Caco-2 (cell line): ENCODE data around the gene GNL3. TPM values are rescaled to one million over a fixed set of nuclear protein-coding genes. Genes with fewer than 3 reads are reported as not detected.

Source experiments
- BruUV-seq: library from RNA; stranded (reverse); fragments of 400-500 nt; replicated peaks from 2 replicates; lab custom pipeline; 2021; lab: Mats Ljungman, UMichigan
- CTCF ChIA-PET: fragments of 300-600 bp; sonication (Branson Sonifier 250); formaldehyde crosslinking; loops from one replicate; lab custom pipeline; 2022; ENCODE audit warnings: antibody characterized with exemption; lab: Charles Lee
- POLR2A ChIA-PET: fragments of 300-600 bp; sonication (Branson Sonifier 250); formaldehyde crosslinking; loops from one replicate; lab custom pipeline; 2022; ENCODE audit warnings: antibody characterized with exemption; lab: Charles Lee
- DNase-seq, 2 experiments: peaks; one replicate each; pipeline versions ENCODE4 v3.0.0 to v3.0.0-alpha.2; 2020 to 2022
- H3K27me3 ChIP-seq: replicated peaks from 2 replicates; pipeline ENCODE4 v1.6.0; 2011; ENCODE audit warnings: low read length; ENCODE audit not compliant: control insufficient read depth, insufficient read depth
- H3K36me3 ChIP-seq: 2 replicates; pipeline ENCODE4 v1.5.1; 2011; ENCODE audit warnings: low read length; ENCODE audit not compliant: control insufficient read depth, insufficient read depth
- H3K4me1 ChIP-seq: fragments of 250-450 bp; sonication (Bioruptor Pico); 2 replicates; pipeline ENCODE4 v1.5.1; 2020; ENCODE audit warnings: mild to moderate bottlenecking
- H3K4me3 ChIP-seq: 2 replicates; pipeline ENCODE4 v1.5.1; 2011; ENCODE audit warnings: low read depth, mild to moderate bottlenecking, control low read depth, low read length
- H3K9me3 ChIP-seq: fragments of 250-450 bp; sonication (Bioruptor Pico); 2 replicates; pipeline ENCODE4 v1.5.1; 2020; ENCODE audit warnings: mild to moderate bottlenecking, moderate library complexity
- H3K27ac Mint-ChIP-seq: one replicate; pipeline ENCODE4 v1.8.0; 2022; ENCODE audit warnings: mixed read lengths; ENCODE audit not compliant: unreplicated experiment
- H3K27me3 Mint-ChIP-seq: one replicate; pipeline ENCODE4 v1.8.0; 2022; ENCODE audit warnings: mixed read lengths; ENCODE audit not compliant: insufficient read depth, unreplicated experiment
- H3K36me3 Mint-ChIP-seq: one replicate; pipeline ENCODE4 v1.8.0; 2022; ENCODE audit warnings: mild to moderate bottlenecking, mixed read lengths; ENCODE audit not compliant: insufficient read depth, unreplicated experiment
- H3K4me1 Mint-ChIP-seq: one replicate; pipeline ENCODE4 v1.8.0; 2022; ENCODE audit warnings: low read depth, mixed read lengths; ENCODE audit not compliant: unreplicated experiment
- H3K4me3 Mint-ChIP-seq: one replicate; pipeline ENCODE4 v1.8.0; 2022; ENCODE audit warnings: mild to moderate bottlenecking, moderate library complexity, mixed read lengths; ENCODE audit not compliant: unreplicated experiment
- H3K9me3 Mint-ChIP-seq: one replicate; pipeline ENCODE4 v1.8.0; 2022; ENCODE audit warnings: mixed read lengths; ENCODE audit not compliant: unreplicated experiment
- intact Hi-C: fragments of 100-400 bp; cut with micrococcal nuclease; formaldehyde crosslinking; loops from one replicate; pipeline ENCODE4 v1.10.0; 2022; ENCODE audit not compliant: unreplicated experiment
- total RNA-seq: library from RNA; stranded (reverse); gene quantifications from 2 replicates; pipeline ENCODE4 v1.2.3, GENCODE V29; 2022
- TF ChIP-seq, protein P1 (sequence below), 2 experiments: fragments of 200-600 bp in 1 of 2; IDR thresholded peaks; 1 replicate in 1 of 2; 2 replicates in 1 of 2; pipeline versions ENCODE4 v1.5.1 to v1.8.0; 2011 to 2022; ENCODE audit warnings: antibody characterized with exemption in 1 of 2, control low read depth in 1 of 2, inconsistent platforms in 1 of 2, low read depth in 1 of 2, low read length in 1 of 2, mild to moderate bottlenecking in 1 of 2, moderate library complexity in 1 of 2; ENCODE audit not compliant: insufficient read depth in 1 of 2, severe bottlenecking in 1 of 2, unreplicated experiment in 1 of 2

GNL3 gene
- total RNA-seq, 1 experiment from 2014 or later: 125 TPM

DNA sequence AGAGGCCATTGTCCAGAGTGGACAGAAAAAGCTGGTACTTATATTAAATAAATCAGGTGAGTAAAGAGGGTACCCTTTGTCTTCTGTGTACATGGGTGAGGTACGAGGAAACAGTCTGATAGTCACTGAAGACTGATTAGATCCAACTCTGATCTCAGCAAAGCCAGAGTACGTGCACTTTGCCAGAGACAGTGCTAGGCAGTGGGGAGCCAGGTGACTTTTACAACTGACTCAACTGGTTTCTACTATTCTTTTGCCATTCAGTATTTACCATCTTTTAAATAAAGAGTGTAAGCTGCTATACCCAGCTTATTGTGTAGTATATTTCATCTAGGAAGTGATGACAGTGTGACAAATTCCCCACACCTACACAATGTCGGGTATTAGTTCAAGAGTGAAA, 3.3 kb downstream of the GNL3 start:
- Histone ChIP-seq H3K9me3 (no peaks in the 10 kb centered on the region), H3K4me1 (peaks cover 32% of the 10 kb centered on the region), H3K4me3 (no peak overlapping the region), H3K36me3 (peaks cover 7% of the 10 kb centered on the region), H3K27me3 (no peaks in the 10 kb centered on the region)
- no peak for DNase-seq
- Mint-ChIP-seq H3K9me3 (no peaks in the 10 kb centered on the region), H3K27ac (no peak overlapping the region), H3K36me3 (peaks cover 87% of the 10 kb centered on the region), H3K27me3 (no peaks in the 10 kb centered on the region), H3K4me3 (peak overlapping the region; percentile 16), H3K4me1 (peaks cover 11% of the 10 kb centered on the region)
- TF ChIP-seq, protein P1, sequence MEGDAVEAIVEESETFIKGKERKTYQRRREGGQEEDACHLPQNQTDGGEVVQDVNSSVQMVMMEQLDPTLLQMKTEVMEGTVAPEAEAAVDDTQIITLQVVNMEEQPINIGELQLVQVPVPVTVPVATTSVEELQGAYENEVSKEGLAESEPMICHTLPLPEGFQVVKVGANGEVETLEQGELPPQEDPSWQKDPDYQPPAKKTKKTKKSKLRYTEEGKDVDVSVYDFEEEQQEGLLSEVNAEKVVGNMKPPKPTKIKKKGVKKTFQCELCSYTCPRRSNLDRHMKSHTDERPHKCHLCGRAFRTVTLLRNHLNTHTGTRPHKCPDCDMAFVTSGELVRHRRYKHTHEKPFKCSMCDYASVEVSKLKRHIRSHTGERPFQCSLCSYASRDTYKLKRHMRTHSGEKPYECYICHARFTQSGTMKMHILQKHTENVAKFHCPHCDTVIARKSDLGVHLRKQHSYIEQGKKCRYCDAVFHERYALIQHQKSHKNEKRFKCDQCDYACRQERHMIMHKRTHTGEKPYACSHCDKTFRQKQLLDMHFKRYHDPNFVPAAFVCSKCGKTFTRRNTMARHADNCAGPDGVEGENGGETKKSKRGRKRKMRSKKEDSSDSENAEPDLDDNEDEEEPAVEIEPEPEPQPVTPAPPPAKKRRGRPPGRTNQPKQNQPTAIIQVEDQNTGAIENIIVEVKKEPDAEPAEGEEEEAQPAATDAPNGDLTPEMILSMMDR (IDR thresholded peaks at IDR 0.05; ENCODE audit: insufficient read depth in 1 of 2, low read depth in 1 of 2, low read length in 1 of 2, severe bottlenecking in 1 of 2, unreplicated experiment in 1 of 2): no peak
- POLR2A ChIA-PET: interaction anchor here (2.1 kb wide), 1 partner anchor 16 kb away, joined by 7 read pairs; the partner anchor contains the start of genes GLT8D1 and SPCS1
- CTCF ChIA-PET: no interaction called here
- BruUV-seq: no TSS peak
- intact Hi-C loops: loop anchor here (10.0 kb wide), 2 partner anchors 154 to 264 kb away; partner anchors contain the start of genes NT5DC2 and UQCC5

DNA sequence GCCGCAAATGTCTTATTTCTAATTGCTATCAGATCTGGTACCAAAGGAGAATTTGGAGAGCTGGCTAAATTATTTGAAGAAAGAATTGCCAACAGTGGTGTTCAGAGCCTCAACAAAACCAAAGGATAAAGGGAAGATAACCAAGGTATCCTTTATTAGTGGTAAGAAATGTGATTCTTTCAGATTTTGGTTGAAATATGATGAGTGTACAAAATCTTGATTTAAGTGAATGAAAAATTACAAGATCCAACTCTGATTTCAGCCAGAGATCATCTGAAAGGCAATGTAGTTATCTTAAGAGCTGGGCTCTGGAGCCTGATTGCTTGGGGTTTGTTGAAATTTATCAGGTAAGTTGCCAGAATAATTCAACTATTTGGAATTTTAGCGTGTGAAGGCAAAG, 4.7 kb downstream of the GNL3 start:
- Mint-ChIP-seq H3K9me3 (no peaks in the 10 kb centered on the region), H3K27ac (no peak overlapping the region), H3K27me3 (no peaks in the 10 kb centered on the region), H3K4me3 (no peak overlapping the region), H3K36me3 (peaks cover 100% of the 10 kb centered on the region), H3K4me1 (peaks cover 6% of the 10 kb centered on the region)
- peaks cover 7% of the 10 kb centered on the region for H3K36me3 ChIP-seq
- H3K4me3 ChIP-seq: no peak overlapping the region
- TF ChIP-seq, protein P1 (IDR thresholded peaks at IDR 0.05; ENCODE audit: insufficient read depth in 1 of 2, low read depth in 1 of 2, low read length in 1 of 2, severe bottlenecking in 1 of 2, unreplicated experiment in 1 of 2): no peak
- POLR2A ChIA-PET: no interaction called here
- no peaks in the 10 kb centered on the region for H3K9me3 ChIP-seq
- H3K27me3 ChIP-seq: no peaks in the 10 kb centered on the region
- CTCF ChIA-PET: no interaction called here
- intact Hi-C loops: no loop called here
- H3K4me1 ChIP-seq: peaks cover 25% of the 10 kb centered on the region
- no peak for DNase-seq
- no TSS peak for BruUV-seq

DNA sequence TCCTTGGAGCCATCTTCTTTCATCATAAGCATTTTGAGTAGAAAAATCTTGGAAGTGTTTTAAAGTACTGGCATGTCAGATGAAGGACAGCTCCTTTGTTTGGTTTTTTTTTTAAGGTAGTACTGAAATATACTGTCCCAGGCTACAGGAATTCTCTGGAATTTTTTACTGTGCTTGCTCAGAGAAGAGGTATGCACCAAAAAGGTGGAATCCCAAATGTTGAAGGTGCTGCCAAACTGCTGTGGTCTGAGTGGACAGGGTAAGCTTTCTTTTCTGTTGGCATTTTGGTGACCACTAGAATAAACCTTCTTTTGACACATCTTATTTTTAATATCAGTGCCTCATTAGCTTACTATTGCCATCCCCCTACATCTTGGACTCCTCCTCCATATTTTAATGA, 7.2 kb downstream of the GNL3 start:
- H3K36me3 Mint-ChIP-seq: peaks cover 100% of the 10 kb centered on the region
- no peaks in the 10 kb centered on the region for H3K9me3 Mint-ChIP-seq
- CTCF ChIA-PET: interaction anchor here (0.5 to 0.7 kb wide), 2 partner anchors 11 to 80 kb away, joined by 3 to 4 read pairs; no protein-coding TSS in a partner anchor
- H3K27ac Mint-ChIP-seq: no peak overlapping the region
- H3K4me3 ChIP-seq: no peak overlapping the region
- DNase-seq: no peak
- H3K4me3 Mint-ChIP-seq: no peak overlapping the region
- BruUV-seq: no TSS peak
- TF ChIP-seq, protein P1 (IDR thresholded peaks at IDR 0.05; ENCODE audit: insufficient read depth in 1 of 2, low read depth in 1 of 2, low read length in 1 of 2, severe bottlenecking in 1 of 2, unreplicated experiment in 1 of 2): no peak
- H3K27me3 Mint-ChIP-seq: no peaks in the 10 kb centered on the region
- H3K9me3 ChIP-seq: no peaks in the 10 kb centered on the region
- peaks cover 7% of the 10 kb centered on the region for H3K36me3 ChIP-seq
- H3K4me1 ChIP-seq: peaks cover 9% of the 10 kb centered on the region
- peaks cover 6% of the 10 kb centered on the region for H3K4me1 Mint-ChIP-seq
- POLR2A ChIA-PET: no interaction called here
- intact Hi-C loops: no loop called here
- no peaks in the 10 kb centered on the region for H3K27me3 ChIP-seq
